HG03575 (cell line): Measurements from ENCODE around the gene CAPZA1.

ENCODE experiments used
- ATAC-seq: cut with Tn5 transposase; IDR thresholded peaks from one replicate; pipeline ENCODE4 v1.9.1; 2021; ENCODE audit not compliant: unreplicated experiment, insufficient number of reproducible peaks, low FRiP score; ENCODE audit errors: extremely low read depth

Gene CAPZA1

GRCh38 chr1:112710159-112710558 lies 90.5 kb downstream of the CAPZA1 start:
- no peak for ATAC-seq

DNA sequence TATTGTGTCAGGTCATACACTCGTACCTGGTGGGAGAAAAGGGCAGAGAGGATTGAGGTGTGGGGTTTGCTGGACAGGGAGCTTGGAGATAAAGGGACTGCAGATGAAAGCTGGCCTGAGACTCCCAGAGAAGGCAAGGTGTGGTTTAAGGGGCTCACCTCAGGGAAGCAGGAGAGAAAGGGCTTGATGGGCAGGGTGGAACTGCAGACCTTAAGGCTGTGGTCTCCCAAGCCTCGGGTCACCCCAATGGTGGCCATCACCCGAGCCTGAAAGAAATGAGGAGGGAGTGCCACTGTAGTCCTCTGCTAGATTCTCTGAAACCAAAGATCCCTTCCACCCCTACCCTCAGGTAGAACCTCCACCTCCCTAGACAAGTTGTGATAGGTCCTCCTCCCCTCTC lies 91.0 kb downstream of the CAPZA1 start:
- ATAC-seq = no peak

- ATAC-seq = no peak
These were observed 91.4 kb downstream of the CAPZA1 start for GRCh38 chr1:112711041-112711440.

DNA sequence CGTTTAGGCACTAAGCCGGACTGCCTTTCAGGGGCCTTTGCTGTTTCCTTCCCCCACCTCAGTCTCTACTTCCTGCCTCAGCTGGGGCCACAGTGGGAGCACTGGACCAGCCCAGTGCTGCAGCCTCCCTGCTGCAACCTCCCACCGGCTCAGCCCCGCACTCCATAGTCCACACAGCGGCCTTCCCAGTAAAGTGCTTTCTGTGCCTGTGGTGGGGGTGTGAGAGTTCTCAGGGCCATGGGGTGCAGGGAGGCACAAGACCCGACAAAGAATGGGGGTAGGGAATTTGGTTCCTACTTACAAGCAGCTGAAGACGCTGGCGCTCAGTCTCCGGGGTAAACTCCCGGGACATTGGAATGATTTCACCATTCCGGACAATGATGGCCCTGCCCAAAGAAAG lies 92.0 kb downstream of the CAPZA1 start:
- ATAC-seq = no peak

- no peak for ATAC-seq
These were observed 92.6 kb downstream of the CAPZA1 start for GRCh38 chr1:112712191-112712590.

GRCh38 chr1:112712701-112713128 lies 93.1 kb downstream of the CAPZA1 start:
- ATAC-seq = no peak

GRCh38 chr1:112713466-112714312 lies 94.1 kb downstream of the CAPZA1 start:
- ATAC-seq = no peak

DNA sequence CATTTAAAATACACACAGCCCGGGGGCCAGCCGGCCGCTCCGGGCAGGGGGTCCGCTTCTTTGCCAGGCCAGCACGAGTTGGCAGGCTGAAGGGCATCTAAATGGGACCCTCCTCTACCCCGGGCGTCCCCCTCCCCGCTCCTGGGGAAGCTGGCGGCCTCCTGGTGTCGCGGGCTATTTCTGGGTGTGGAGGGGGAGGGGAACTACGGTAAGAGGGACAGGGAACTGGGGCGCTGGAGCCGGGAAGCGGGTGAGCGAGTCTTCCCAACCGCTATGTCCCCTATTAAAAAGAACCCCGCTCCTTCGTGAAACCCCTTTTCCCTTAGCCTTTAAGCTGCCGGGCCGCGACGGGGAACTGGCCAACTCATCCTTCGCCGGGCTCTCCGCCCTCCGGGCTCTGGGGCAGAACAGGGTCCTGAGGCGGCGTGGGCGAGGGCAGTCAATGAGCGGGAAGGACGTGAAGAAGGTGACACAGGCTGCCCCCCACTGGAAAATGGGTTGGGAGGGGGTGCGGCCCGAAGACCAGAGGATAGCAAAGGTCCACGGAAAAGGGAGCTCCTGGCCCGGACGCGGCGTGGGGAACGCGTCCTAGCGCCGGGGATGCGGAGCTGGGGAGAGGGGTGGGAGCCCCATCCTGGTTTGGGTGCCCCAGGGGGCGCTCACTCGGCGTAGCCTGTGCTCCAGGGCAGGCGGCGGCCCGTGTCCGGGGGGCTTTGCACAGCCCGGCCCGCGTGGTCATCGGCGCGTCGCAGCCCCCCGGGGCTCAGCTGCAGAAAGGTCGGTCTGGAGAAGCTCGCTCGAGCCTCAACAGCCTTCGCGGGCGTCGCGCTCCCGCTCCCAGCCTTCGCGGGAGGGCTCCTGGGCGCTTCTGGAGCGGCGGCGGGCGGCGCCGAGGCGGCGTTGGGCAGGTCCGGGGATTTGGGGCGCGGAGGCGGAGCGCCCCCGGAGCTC lies 95.0 kb downstream of the CAPZA1 start:
- no peak for ATAC-seq

DNA sequence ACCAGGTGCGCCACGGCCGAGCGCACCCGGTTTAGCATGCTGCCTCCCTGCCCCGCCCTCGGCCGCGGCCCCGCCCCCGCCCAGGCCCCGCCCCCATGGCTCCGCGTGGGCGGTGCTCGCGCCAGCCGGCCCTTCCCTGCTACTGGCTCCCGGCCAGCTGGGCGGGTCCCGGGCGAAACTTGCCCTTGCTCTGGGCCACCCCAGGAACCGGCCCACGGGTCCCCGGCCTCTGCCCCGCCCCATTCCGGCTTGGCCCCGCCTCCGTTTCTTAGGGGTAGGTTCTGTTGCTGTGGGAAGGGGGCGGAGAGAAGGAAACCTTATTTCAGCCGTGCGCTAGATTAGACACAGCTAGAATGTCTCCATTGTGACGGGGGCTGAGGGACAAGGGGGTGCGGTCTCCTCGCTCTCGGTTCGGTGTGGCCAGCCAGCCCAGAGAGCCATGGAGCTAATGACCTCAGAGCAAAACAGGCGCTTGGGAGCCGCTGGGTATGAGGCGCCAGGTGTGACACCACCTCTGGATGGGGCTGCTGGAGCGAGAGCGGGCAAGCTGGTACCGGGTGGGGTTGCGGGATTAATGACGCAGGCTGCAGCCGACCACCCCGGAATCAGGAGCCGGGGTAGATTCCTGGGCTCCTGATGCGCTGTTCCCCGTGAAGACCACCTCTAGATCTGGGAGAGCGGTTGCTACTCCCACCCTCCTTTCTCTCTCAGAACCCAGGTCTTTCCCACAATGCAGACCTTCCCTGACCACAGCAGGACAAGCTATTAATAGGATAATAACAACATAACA lies 95.8 kb downstream of the CAPZA1 start, which contains the start of gene PPM1J:
Gene PPM1J, minus strand, starts transcription at position 69 of the 790 bp plus-strand sequence. Its CDS starts 31 bp downstream, at position 38.
- ATAC-seq = peak; percentile 43

GRCh38 chr1:112716133-112716720 lies 96.6 kb downstream of the CAPZA1 start:
- ATAC-seq = no peak

DNA sequence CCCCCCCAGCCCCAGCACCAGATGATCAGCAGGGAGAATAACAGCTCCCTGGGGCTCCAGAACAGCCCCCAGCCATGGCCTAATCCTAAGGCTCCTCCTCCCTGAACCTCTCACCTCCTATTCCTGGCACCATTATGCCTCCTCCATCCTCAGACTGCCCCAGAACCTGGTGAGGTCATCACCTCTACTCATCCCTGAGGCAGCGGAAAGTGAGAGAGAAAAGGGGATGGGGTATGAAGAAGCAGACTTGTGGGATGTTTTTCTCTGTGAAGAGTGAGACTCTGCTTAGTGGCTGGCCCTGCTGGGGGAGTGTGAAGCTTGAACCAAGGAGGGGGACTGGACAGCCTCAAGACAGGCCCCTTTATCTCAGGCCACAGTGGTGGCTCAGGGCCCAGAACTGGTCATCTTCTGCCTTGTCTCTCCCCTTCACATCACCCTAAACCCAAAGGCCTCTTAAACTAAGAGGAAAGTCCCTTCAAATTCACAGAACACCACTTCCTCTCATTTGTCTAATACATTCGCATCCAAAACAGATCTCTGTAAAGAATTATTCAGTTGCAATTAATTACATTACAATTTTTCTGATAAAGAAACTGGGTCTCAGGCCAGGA lies 97.7 kb downstream of the CAPZA1 start:
- ATAC-seq = no peak

- ATAC-seq = no peak
These were observed 99.2 kb downstream of the CAPZA1 start for GRCh38 chr1:112718691-112719418.

DNA sequence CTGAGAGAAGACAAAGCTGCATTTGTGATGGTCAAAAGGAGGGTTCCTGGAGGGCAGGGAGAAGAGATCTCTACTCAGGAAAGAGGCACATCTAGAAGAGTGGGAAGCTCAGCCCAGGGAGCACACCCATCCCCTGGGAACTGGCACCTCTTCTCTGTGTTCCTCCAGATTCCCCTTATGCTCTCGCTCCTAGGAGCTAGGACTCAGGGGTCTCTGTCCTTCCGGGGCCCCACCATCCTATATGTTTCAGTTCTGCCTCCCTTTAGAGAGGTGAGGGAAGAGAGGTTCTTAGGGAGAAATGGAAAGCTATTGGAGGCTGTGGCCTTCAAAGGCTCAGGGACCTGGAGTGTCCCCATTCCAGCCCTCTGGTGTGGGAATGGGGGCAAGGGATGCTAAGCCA lies 100.1 kb downstream of the CAPZA1 start:
- ATAC-seq = no peak

DNA sequence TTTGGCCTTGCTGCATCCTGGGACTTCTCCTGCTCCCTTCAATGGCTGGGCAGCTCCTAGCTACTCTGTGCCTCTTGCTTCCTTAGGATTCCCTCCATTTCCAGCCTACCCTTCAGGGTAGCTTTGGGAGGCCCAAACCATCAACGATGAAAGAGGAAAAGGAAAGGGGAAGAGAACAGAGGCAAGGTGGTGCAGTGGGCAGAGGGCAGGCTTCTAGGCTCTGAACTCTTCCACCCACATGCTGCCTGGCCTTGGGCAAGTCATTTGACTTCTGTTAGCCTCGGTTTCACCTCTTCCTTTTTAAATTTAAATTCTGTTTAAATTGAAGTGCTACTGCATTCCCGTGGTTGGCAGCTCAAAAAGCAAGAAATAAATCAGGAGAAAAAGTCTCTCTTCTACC lies 101.2 kb downstream of the CAPZA1 start:
- no peak for ATAC-seq
